C4-2B (cell line): ENCODE data around the gene IFT74.

Experiments
- ZFX ChIP-seq: fragments of 450-650 bp; IDR thresholded peaks from 2 replicates; pipeline ENCODE4 v1.6.1; 2017
- TF ChIP-seq, protein P1 (sequence below): fragments of 450-650 bp; conservative IDR thresholded peaks from 2 replicates; pipeline ENCODE4 v1.5.1; 2017; ENCODE audit warnings: mild to moderate bottlenecking

DNA sequence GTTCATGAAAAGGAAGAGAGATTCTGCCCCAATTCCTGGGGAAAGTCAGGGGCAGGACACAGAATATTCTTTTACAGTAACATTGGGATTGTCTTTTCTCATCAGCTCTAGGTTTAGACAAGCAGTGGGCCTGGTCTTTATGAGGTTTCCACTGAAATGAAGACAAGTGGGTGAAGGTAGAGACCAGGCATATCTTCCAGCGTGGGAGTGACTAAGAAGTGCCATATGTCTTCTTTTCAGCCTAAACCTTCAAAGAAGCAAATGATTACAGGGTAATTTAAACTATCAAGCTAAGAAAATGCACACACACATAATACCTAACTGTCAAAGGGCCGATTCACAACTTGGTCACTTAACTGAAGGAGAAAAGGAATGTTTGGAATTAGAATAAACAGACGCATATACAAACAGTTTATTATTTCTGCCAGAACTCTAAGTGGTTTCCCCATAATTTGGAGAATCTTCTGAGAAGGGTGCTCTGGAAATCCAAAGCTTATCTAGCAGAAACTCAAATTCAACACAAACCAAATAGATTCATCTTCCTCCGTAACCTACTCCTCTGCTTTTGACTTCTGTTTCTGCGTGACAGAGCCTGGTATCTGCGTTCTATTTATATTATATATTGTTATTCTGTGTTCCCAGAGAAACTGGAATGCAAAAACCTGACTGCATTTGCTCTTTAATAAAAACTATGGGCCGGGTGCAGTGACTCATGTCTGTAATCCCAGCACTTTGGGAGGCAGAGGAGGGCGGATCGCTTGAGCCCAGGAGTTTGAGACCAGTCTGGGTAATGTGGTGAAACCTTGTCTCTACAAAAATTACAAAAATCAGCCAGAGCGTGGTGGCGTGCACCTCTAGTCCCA, 130.8 kb downstream of the IFT74 start:
- TF ChIP-seq, protein P1, sequence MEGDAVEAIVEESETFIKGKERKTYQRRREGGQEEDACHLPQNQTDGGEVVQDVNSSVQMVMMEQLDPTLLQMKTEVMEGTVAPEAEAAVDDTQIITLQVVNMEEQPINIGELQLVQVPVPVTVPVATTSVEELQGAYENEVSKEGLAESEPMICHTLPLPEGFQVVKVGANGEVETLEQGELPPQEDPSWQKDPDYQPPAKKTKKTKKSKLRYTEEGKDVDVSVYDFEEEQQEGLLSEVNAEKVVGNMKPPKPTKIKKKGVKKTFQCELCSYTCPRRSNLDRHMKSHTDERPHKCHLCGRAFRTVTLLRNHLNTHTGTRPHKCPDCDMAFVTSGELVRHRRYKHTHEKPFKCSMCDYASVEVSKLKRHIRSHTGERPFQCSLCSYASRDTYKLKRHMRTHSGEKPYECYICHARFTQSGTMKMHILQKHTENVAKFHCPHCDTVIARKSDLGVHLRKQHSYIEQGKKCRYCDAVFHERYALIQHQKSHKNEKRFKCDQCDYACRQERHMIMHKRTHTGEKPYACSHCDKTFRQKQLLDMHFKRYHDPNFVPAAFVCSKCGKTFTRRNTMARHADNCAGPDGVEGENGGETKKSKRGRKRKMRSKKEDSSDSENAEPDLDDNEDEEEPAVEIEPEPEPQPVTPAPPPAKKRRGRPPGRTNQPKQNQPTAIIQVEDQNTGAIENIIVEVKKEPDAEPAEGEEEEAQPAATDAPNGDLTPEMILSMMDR: no peak
- no peak for TF ChIP-seq ZFX
